ENCODE measurements around the gene OR10H3. TPM values are rescaled to one million over a fixed set of nuclear protein-coding genes. Genes with fewer than 3 reads are reported as not detected.

Gene OR10H3
- total RNA-seq, 2 experiments from 2014 or later = not detected

- DNase-seq (ENCODE audit: low spot score) = no peak
- Histone ChIP-seq H2AFZ (ENCODE audit: low read length) (no peak overlapping the region), H3K79me2 (ENCODE audit: insufficient read depth, low read depth, low read length) (no peaks in the 10 kb centered on the region), H3K4me1 (ENCODE audit: insufficient read depth, low read length, poor library complexity, severe bottlenecking) (no peaks in the 10 kb centered on the region), H3K27ac (ENCODE audit: low read depth, low read length, poor library complexity, severe bottlenecking) (no peak overlapping the region), H3K9me2 (ENCODE audit: insufficient read depth, low read length) (no peaks in the 10 kb centered on the region), H4K20me1 (ENCODE audit: insufficient read depth, low read length) (no peaks in the 10 kb centered on the region), H3K4me2 (ENCODE audit: low read length) (no peak overlapping the region), H3K9me3 (ENCODE audit: low read length) (no peaks in the 10 kb centered on the region), H3K36me3 (ENCODE audit: insufficient read depth, low read length) (no peaks in the 10 kb centered on the region), H3K4me3 (ENCODE audit: low read depth, low read length, poor library complexity, severe bottlenecking) (no peak overlapping the region)
- BruUV-seq (replicated peaks) = no TSS peak
- POLR2A ChIA-PET = no interaction called here
- CTCF ChIA-PET (ENCODE audit: unreplicated experiment) = no interaction called here
- TF ChIP-seq CTCF (conservative IDR thresholded peaks at IDR 0.05; ENCODE audit: low read length) (no peak), EZH2phosphoT487 (IDR thresholded peaks at IDR 0.05; ENCODE audit: borderline replicate concordance, low read depth, low read length) (no peak)
- intact Hi-C loops (cut with micrococcal nuclease; ENCODE audit: unreplicated experiment) = no loop called here
Measured at GRCh38 chr19:15715642-15716041, 22.1 kb upstream of the OR10H3 start.

GRCh38 chr19:15717809-15718208 is 20.0 kb upstream of the OR10H3 start:
- ChIA-PET POLR2A (no interaction called here), CTCF (ENCODE audit: unreplicated experiment) (no interaction called here)

GRCh38 chr19:15721268-15721667 is 16.5 kb upstream of the OR10H3 start:
- no peak for DNase-seq (ENCODE audit: low spot score)
- Histone ChIP-seq H3K27ac (ENCODE audit: low read depth, low read length, poor library complexity, severe bottlenecking) (no peak overlapping the region), H3K36me3 (ENCODE audit: insufficient read depth, low read length) (no peaks in the 10 kb centered on the region), H3K4me1 (ENCODE audit: insufficient read depth, low read length, poor library complexity, severe bottlenecking) (no peaks in the 10 kb centered on the region), H3K4me3 (ENCODE audit: low read depth, low read length, poor library complexity, severe bottlenecking) (no peak overlapping the region), H3K4me2 (ENCODE audit: low read length) (no peak overlapping the region), H3K9me2 (ENCODE audit: insufficient read depth, low read length) (no peaks in the 10 kb centered on the region), H4K20me1 (ENCODE audit: insufficient read depth, low read length) (no peaks in the 10 kb centered on the region), H3K9me3 (ENCODE audit: low read length) (no peaks in the 10 kb centered on the region), H3K79me2 (ENCODE audit: insufficient read depth, low read depth, low read length) (no peaks in the 10 kb centered on the region), H2AFZ (ENCODE audit: low read length) (no peak overlapping the region)
- BruUV-seq (replicated peaks) = no TSS peak
- ChIA-PET POLR2A (no interaction called here), CTCF (ENCODE audit: unreplicated experiment) (no interaction called here)
- intact Hi-C loops (cut with micrococcal nuclease; ENCODE audit: unreplicated experiment) = no loop called here
- no peak for TF ChIP-seq CTCF (conservative IDR thresholded peaks at IDR 0.05; ENCODE audit: low read length)
- TF ChIP-seq EZH2phosphoT487 (IDR thresholded peaks at IDR 0.05; ENCODE audit: borderline replicate concordance, low read depth, low read length) = no peak

More at GRCh38 chr19:15717809-15718208, 20.0 kb upstream of the OR10H3 start:
- H3K9me2 ChIP-seq (ENCODE audit: insufficient read depth, low read length) = no peaks in the 10 kb centered on the region
- H3K4me1 ChIP-seq (ENCODE audit: insufficient read depth, low read length, poor library complexity, severe bottlenecking) = no peaks in the 10 kb centered on the region
- BruUV-seq (replicated peaks) = no TSS peak
- no peak overlapping the region for H3K27ac ChIP-seq (ENCODE audit: low read depth, low read length, poor library complexity, severe bottlenecking)
- no peak overlapping the region for H3K4me2 ChIP-seq (ENCODE audit: low read length)
- no peak for TF ChIP-seq EZH2phosphoT487 (IDR thresholded peaks at IDR 0.05; ENCODE audit: borderline replicate concordance, low read depth, low read length)
- no peak for TF ChIP-seq CTCF (conservative IDR thresholded peaks at IDR 0.05; ENCODE audit: low read length)
- no peak overlapping the region for H2AFZ ChIP-seq (ENCODE audit: low read length)
- no peaks in the 10 kb centered on the region for H4K20me1 ChIP-seq (ENCODE audit: insufficient read depth, low read length)
- no peaks in the 10 kb centered on the region for H3K36me3 ChIP-seq (ENCODE audit: insufficient read depth, low read length)
- H3K79me2 ChIP-seq (ENCODE audit: insufficient read depth, low read depth, low read length) = no peaks in the 10 kb centered on the region
- no peak overlapping the region for H3K4me3 ChIP-seq (ENCODE audit: low read depth, low read length, poor library complexity, severe bottlenecking)
- DNase-seq (ENCODE audit: low spot score) = no peak
- intact Hi-C loops (cut with micrococcal nuclease; ENCODE audit: unreplicated experiment) = no loop called here
- no peaks in the 10 kb centered on the region for H3K9me3 ChIP-seq (ENCODE audit: low read length)
